Measurements from ENCODE around the gene PCSK6.

The PCSK6 gene

DNA sequence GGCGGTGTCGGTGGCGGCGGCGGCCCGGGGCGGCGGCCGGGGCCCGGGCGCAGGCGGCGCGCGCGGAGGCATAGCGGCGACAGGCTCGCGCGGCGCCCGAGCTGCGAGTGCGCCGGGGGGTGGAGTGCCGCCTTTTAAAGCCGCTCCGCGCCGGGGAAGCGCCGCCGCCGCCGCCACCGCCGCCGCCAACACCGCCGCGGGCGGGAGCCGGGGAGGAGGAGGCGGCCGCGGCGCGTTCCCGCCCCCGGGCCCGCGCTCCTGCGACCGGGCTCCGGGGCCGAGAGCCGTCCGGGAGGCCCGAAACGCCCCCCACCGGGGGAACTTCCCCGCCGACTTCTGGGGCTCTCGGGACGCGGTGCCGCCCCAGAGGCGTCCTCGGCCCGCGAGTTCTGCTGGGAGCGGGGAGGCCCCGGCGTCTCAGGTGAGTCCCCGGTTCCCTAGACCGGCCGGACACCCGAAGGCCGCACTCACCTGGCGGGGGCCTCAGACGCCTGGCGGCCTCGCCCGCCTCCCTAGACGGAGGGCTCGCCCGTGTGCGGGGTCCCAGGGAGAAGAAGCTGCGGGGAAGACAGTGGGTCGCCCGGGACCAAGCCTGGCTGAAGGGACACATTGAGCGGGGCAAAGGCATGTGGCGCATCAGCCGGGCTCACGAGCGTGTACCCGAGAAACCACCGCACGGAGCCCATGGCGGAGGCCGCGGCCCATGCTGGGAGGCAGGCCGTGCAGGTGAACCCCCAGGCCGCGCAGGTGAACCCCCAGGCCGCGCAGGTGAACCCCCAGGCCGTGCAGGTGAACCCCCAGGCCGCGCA lies at the start of gene PCSK6:
PCSK6 (minus strand) TSS at position 109 of the 809 bp plus-strand sequence; CDS start at position 72, 37 bp downstream.
- no peak for DNase-seq (ENCODE audit: low read depth in 3 of 3)

GRCh38 chr15:101538996-101539395 lies 49.5 kb upstream of the PCSK6 start:
- no peak for DNase-seq (ENCODE audit: low read depth in 3 of 3)

- no peak for DNase-seq (ENCODE audit: low read depth in 3 of 3)
Measured at GRCh38 chr15:101538177-101538576, 48.7 kb upstream of the PCSK6 start.

GRCh38 chr15:101537483-101538080 lies 48.1 kb upstream of the PCSK6 start:
- DNase-seq (ENCODE audit: low read depth in 3 of 3): no peak

DNA sequence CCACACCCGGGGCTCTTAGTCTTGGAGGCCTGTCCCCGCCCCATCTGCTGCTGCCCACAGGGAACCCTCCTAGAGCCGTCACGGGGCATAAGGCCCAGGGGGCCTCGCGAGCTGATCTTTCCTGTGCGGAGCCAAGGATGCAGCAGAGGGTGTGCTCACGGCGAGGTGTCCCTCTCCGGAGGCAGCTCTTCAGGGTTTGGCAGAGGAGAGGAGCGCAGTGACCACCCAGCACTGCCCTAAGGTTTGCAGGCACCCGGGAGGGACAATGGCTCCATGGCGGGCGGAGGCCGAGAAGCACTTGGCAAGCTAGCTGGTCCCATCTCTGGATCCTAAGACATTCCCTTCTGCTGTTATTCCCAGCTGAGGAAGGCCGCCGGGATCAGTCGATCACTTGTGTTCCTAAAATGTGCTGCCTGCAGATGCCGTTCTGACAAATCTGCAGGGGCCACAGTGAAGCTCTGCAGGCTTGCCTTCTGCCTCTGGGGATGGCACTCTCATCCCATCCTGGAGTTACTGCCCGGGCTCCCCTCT lies 47.4 kb upstream of the PCSK6 start:
- no peak for DNase-seq (ENCODE audit: low read depth in 3 of 3)

DNA sequence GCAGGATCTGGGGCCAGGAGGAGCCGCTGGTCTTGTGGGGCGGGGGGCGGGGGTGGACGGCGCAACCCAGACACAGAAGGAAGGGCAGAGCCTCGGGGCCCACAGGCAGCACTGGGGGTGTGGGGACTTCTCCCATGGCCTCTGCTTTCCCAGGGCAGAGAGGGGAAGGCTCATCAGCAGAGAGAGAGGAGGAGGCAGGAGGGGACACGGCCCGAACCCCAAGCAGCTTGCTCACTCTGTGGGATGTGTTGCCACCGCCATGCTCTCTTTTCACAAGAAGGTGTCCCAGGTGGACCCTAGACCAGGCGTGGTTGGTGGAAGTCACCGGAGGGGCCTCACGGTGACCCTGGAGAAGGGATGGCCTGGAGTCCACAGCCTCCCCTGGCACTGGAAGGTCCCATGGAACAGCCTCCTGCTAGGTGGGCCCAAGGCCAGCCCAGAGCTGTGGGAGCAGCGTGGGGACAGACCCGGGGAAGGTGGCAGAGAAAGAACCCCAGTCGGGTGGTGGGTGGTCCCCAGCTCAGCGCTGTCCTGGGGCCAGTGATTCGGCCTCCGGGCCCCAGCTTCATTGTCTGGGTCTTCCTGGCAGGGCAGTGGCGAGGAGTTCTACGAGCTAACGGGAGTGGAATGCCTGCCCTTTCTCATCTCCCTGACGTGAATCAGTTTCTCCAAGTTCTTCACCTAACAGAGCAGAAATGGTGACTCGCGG lies 46.8 kb upstream of the PCSK6 start:
- no peak for DNase-seq (ENCODE audit: low read depth in 3 of 3)

- DNase-seq (ENCODE audit: low read depth in 3 of 3): no peak
Measured at GRCh38 chr15:101535170-101535902, 45.8 kb upstream of the PCSK6 start.

GRCh38 chr15:101534376-101534970 lies 45.0 kb upstream of the PCSK6 start:
- DNase-seq (ENCODE audit: low read depth in 3 of 3): no peak

DNA sequence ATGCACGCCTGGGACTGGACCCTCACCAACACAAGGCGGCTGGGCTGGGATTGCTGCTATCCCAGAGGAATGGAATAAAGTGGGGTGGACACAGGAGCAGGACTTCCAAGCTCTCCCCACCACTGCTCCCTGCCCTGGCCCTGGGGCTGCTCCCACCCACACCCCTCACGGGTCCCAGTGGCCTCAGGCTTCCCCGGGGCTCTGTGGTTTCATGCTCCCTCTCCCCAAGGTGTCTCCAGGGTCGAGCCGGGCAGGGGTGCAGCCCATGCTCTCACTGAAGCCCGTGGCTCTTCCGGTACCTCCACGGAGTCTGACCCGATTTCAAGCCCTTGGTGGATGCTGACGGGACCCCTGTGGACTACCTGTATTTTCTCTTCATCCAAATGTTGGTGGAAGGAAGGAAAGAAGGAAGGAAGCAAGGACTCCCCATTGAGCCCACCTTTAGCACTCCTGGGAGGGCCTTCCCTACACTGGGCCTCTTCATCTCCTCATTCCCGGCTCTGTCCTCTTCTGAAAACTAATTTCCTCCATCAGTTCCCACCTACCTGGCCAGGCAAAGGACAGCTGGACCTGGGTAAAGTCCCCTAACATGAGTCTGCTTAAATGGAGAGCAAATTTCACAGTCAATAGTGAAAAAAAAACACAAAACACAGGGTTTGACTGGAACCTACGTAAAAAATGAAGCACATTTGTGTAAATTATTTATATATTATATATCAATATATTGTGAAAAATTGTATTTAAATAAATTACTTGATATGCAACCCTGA lies 44.0 kb upstream of the PCSK6 start:
- DNase-seq (ENCODE audit: low read depth in 3 of 3): no peak

- DNase-seq (ENCODE audit: low read depth in 3 of 3): no peak
Measured at GRCh38 chr15:101532865-101533264, 43.4 kb upstream of the PCSK6 start.

DNA sequence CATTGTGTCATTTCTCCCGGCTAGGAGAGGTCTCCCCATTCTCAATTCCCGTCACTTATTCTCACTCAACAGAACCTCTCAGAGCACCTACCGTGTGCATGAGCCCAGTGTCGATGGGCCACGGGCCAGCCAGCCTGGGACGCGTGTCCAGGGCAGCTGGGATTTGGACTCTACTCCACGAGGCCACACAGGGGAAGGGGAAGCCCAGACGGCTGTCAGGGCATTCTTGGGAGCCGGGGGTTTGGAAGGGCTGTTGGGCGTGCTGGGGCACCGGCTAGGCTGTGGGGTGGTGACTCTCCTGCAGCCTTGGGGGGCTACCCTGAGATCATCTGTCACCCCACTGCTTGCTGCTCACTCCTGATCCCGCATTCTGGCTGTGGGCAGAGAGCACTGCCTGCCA lies 41.7 kb upstream of the PCSK6 start:
- no peak for DNase-seq (ENCODE audit: low read depth in 3 of 3)

- no peak for DNase-seq (ENCODE audit: low read depth in 3 of 3)
Measured at GRCh38 chr15:101530224-101530958, 40.9 kb upstream of the PCSK6 start.

- no peak for DNase-seq (ENCODE audit: low read depth in 3 of 3)
Measured at GRCh38 chr15:101528917-101529299, 39.4 kb upstream of the PCSK6 start.

- no peak for DNase-seq (ENCODE audit: low read depth in 3 of 3)
Measured at GRCh38 chr15:101528108-101528916, 38.8 kb upstream of the PCSK6 start.

GRCh38 chr15:101526890-101527289 lies 37.4 kb upstream of the PCSK6 start:
- DNase-seq (ENCODE audit: low read depth in 3 of 3): no peak

GRCh38 chr15:101526442-101526841 lies 36.9 kb upstream of the PCSK6 start:
- no peak for DNase-seq (ENCODE audit: low read depth in 3 of 3)

GRCh38 chr15:101526021-101526420 lies 36.5 kb upstream of the PCSK6 start:
- no peak for DNase-seq (ENCODE audit: low read depth in 3 of 3)

DNA sequence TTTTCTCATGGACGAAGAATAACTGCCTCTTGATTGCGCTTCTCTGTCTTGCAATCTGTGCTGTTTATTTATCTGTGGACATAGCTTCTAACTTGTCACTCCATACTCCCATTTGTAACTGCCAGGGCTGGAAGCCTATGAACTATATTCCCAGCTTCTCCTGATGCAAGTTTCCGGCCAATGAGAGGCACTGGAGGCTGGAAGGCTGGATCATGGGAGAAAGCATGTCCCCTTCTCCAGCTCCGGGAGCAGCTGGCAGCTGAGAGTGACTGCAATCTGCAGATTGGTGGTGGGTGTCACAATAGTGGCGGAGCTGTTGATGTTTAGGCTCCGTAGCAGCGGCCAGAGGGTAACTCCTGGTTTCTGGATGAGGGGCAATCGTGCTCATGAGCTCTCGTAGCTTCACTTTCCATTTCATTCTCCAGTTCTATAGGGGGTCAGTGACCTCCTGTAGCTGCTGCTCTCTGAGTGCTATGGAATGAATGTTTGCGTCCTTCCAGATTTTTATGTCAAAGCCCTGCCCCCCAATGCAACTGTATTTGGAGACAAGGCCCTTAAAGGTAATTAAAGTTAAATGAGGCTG lies 35.7 kb upstream of the PCSK6 start:
- no peak for DNase-seq (ENCODE audit: low read depth in 3 of 3)

GRCh38 chr15:101523560-101523940 lies 34.0 kb upstream of the PCSK6 start:
- no peak for DNase-seq (ENCODE audit: low read depth in 3 of 3)

Data from stimulated activated CD4-positive, alpha-beta T cell treated with anti-CD3 and anti-CD28 coated beads, TNF-alpha, amount 100 ng/mL, for 48 hours (primary cell).